Measurements from ENCODE around the gene SCGN.

SCGN gene

DNA sequence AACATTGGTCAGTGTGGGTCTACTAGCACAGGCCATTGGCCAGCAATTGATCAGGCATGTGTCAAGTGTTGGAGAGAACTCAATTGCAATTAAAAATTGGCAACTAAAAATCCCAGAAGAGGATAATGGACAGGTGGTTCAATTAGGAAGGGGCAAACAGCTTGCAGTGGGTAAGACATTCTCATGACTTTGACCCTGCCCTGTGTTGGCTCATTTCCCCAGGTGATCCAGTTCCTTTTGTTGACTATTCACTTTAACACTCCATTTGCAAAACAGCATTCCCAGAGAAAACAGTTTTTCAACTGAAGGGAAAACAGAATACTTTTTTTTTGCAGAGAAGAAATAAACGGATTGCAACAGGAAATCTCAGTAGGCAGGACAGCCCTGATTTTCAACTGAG lies 28.9 kb upstream of the SCGN start:
- no peak overlapping the region for H3K27ac ChIP-seq
- no peaks in the 10 kb centered on the region for H3K4me1 ChIP-seq (ENCODE audit: low read depth, poor library complexity, severe bottlenecking)
- no peak overlapping the region for H3K4me2 ChIP-seq
- H3K4me3 ChIP-seq (IDR thresholded peaks at IDR 0.05; ENCODE audit: insufficient read depth, low read depth, low read length) = no peak overlapping the region
- H3K36me3 ChIP-seq (ENCODE audit: insufficient read depth) = no peaks in the 10 kb centered on the region
- no peak overlapping the region for H2AFZ ChIP-seq (ENCODE audit: low read depth)
- H3K9ac ChIP-seq = no peak overlapping the region
- H3K79me2 ChIP-seq (ENCODE audit: insufficient read depth, low read depth) = no peaks in the 10 kb centered on the region
- H4K20me1 ChIP-seq (ENCODE audit: insufficient read depth) = no peaks in the 10 kb centered on the region
- no peak for TF ChIP-seq CTCF (conservative IDR thresholded peaks at IDR 0.05; ENCODE audit: low read depth, low read length)
- no peaks in the 10 kb centered on the region for H3K27me3 ChIP-seq (ENCODE audit: insufficient read depth, low read depth)

DNA sequence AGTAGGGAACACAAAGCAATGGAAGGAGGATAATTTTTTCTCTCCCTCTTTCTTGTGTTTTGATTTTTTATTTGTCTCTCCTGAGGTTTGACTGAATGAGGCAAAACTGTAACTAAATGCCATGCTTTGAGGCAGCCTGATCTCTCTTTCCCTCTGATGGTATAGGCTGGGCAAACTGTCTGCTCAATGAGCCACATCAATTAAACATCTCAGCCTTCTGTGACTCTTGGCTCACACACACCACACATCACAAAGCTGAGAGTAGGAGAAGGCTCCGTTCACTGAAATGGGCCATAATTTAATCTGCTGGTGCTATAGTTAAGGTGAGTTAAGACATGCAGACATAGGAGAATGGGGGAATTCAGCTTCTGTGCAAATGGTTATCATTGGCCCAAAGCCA lies 28.1 kb upstream of the SCGN start:
- TF ChIP-seq CTCF (conservative IDR thresholded peaks at IDR 0.05; ENCODE audit: low read depth, low read length) = no peak
- no peak overlapping the region for H3K27ac ChIP-seq
- no peak overlapping the region for H3K4me2 ChIP-seq
- no peak overlapping the region for H3K9ac ChIP-seq
- no peak overlapping the region for H3K4me3 ChIP-seq (IDR thresholded peaks at IDR 0.05; ENCODE audit: insufficient read depth, low read depth, low read length)
- no peak overlapping the region for H2AFZ ChIP-seq (ENCODE audit: low read depth)
- H4K20me1 ChIP-seq (ENCODE audit: insufficient read depth) = no peaks in the 10 kb centered on the region
- H3K4me1 ChIP-seq (ENCODE audit: low read depth, poor library complexity, severe bottlenecking) = no peaks in the 10 kb centered on the region
- no peaks in the 10 kb centered on the region for H3K36me3 ChIP-seq (ENCODE audit: insufficient read depth)
- H3K79me2 ChIP-seq (ENCODE audit: insufficient read depth, low read depth) = no peaks in the 10 kb centered on the region
- no peaks in the 10 kb centered on the region for H3K27me3 ChIP-seq (ENCODE audit: insufficient read depth, low read depth)

- no peaks in the 10 kb centered on the region for H3K4me1 ChIP-seq (ENCODE audit: low read depth, poor library complexity, severe bottlenecking)
- H4K20me1 ChIP-seq (ENCODE audit: insufficient read depth) = no peaks in the 10 kb centered on the region
- H3K27me3 ChIP-seq (ENCODE audit: insufficient read depth, low read depth) = no peaks in the 10 kb centered on the region
- no peak for TF ChIP-seq CTCF (conservative IDR thresholded peaks at IDR 0.05; ENCODE audit: low read depth, low read length)
- H2AFZ ChIP-seq (ENCODE audit: low read depth) = no peak overlapping the region
- no peak overlapping the region for H3K4me2 ChIP-seq
- H3K36me3 ChIP-seq (ENCODE audit: insufficient read depth) = no peaks in the 10 kb centered on the region
- no peak overlapping the region for H3K27ac ChIP-seq
- no peaks in the 10 kb centered on the region for H3K79me2 ChIP-seq (ENCODE audit: insufficient read depth, low read depth)
- no peak overlapping the region for H3K4me3 ChIP-seq (IDR thresholded peaks at IDR 0.05; ENCODE audit: insufficient read depth, low read depth, low read length)
- no peak overlapping the region for H3K9ac ChIP-seq
Measured at GRCh38 chr6:25627001-25627400, 25.0 kb upstream of the SCGN start.

- Histone ChIP-seq H3K27ac (no peak overlapping the region), H3K4me1 (ENCODE audit: low read depth, poor library complexity, severe bottlenecking) (no peaks in the 10 kb centered on the region), H4K20me1 (ENCODE audit: insufficient read depth) (no peaks in the 10 kb centered on the region), H3K9ac (no peak overlapping the region), H3K27me3 (ENCODE audit: insufficient read depth, low read depth) (no peaks in the 10 kb centered on the region), H3K4me3 (IDR thresholded peaks at IDR 0.05; ENCODE audit: insufficient read depth, low read depth, low read length) (no peak overlapping the region), H3K79me2 (ENCODE audit: insufficient read depth, low read depth) (no peaks in the 10 kb centered on the region), H3K36me3 (ENCODE audit: insufficient read depth) (no peaks in the 10 kb centered on the region), H3K4me2 (no peak overlapping the region), H2AFZ (ENCODE audit: low read depth) (no peak overlapping the region)
- no peak for TF ChIP-seq CTCF (conservative IDR thresholded peaks at IDR 0.05; ENCODE audit: low read depth, low read length)
Measured at GRCh38 chr6:25628471-25629197, 23.4 kb upstream of the SCGN start.

Data from KMS-11 (cell line).